MV-4-11 (cell line): ENCODE data around the gene PLXDC1.
"Not testable (repeated sequence)": the region's sequence is repeated elsewhere in the genome, so short reads cannot be mapped to it uniquely, and the experiment has no call there.

Experiments used
- DNase-seq: peaks from one replicate; lab custom pipeline; 2025; lab: John Stamatoyannopoulos, UW

The PLXDC1 gene

GRCh38 chr17:39155654-39156053 lies 4.2 kb upstream of the PLXDC1 start:
- no peak for DNase-seq

GRCh38 chr17:39153599-39154051 lies 2.2 kb upstream of the PLXDC1 start:
- DNase-seq: peak; percentile 86

- DNase-seq: no peak
Measured at GRCh38 chr17:39151943-39152818, 744 bp upstream of the PLXDC1 start.

GRCh38 chr17:39150795-39151149 lies 665 bp downstream of the PLXDC1 start:
- no peak for DNase-seq

GRCh38 chr17:39150104-39150634 lies 1.3 kb downstream of the PLXDC1 start:
- DNase-seq: no peak

GRCh38 chr17:39147221-39148185 lies 3.9 kb downstream of the PLXDC1 start:
- DNase-seq: no peak

- DNase-seq: no peak
Measured at GRCh38 chr17:39146273-39146672, 5.2 kb downstream of the PLXDC1 start.

GRCh38 chr17:39145143-39145542 lies 6.3 kb downstream of the PLXDC1 start:
- no peak for DNase-seq

- DNase-seq: peak; percentile 9
Measured at GRCh38 chr17:39144416-39144840, 7.0 kb downstream of the PLXDC1 start.

GRCh38 chr17:39143552-39144093 lies 7.8 kb downstream of the PLXDC1 start:
- DNase-seq: no peak

GRCh38 chr17:39141915-39142664 lies 9.3 kb downstream of the PLXDC1 start:
- DNase-seq: no peak

- no peak for DNase-seq
Measured at GRCh38 chr17:39141294-39141693, 10.1 kb downstream of the PLXDC1 start.

- no peak for DNase-seq
Measured at GRCh38 chr17:39139561-39139960, 11.9 kb downstream of the PLXDC1 start.

GRCh38 chr17:39139161-39139511 lies 12.3 kb downstream of the PLXDC1 start:
- DNase-seq: no peak

- no peak for DNase-seq
Measured at GRCh38 chr17:39138431-39139160, 12.8 kb downstream of the PLXDC1 start.

GRCh38 chr17:39134878-39135277 lies 16.6 kb downstream of the PLXDC1 start:
- no peak for DNase-seq

GRCh38 chr17:39132192-39132610 lies 19.2 kb downstream of the PLXDC1 start:
- DNase-seq: no peak

- no peak for DNase-seq
Measured at GRCh38 chr17:39131616-39132015, 19.8 kb downstream of the PLXDC1 start.

GRCh38 chr17:39130205-39130604 lies 21.2 kb downstream of the PLXDC1 start:
- no peak for DNase-seq

- not testable (repeated sequence) for DNase-seq
Measured at GRCh38 chr17:39129544-39129943, 21.9 kb downstream of the PLXDC1 start.

GRCh38 chr17:39126436-39126835 lies 25.0 kb downstream of the PLXDC1 start:
- DNase-seq: no peak
